HCT116 (cell line): ENCODE data around the gene ATAD1. TPM values are rescaled to one million over a fixed set of nuclear protein-coding genes. Genes with fewer than 3 reads are reported as not detected.

ENCODE experiments used
- ATAC-seq: fragments of 200-7000 bp; cut with Tn5 transposase; 2 replicates; pipeline ENCODE4 v1.9.1; 2020; ENCODE audit warnings: mild to moderate bottlenecking, moderate library complexity
- BruUV-seq: library from RNA; stranded (reverse); fragments of 400-500 nt; replicated peaks from 2 replicates; lab custom pipeline; 2021; lab: Mats Ljungman, UMichigan
- CTCF ChIA-PET: fragments of 300-600 bp; sonication (Branson Sonifier 250); formaldehyde crosslinking; loops from one replicate; lab custom pipeline; 2021; ENCODE audit warnings: antibody characterized with exemption; lab: Charles Lee
- POLR2A ChIA-PET: fragments of 300-600, 350-600 bp; sonication (Branson Sonifier 250); formaldehyde crosslinking; loops from one replicate; lab custom pipeline; 2021; ENCODE audit warnings: antibody characterized with exemption; lab: Charles Lee
- RAD21 ChIA-PET, 2 experiments: fragments of 300-600 bp; sonication (Branson Sonifier 250); formaldehyde crosslinking; loops; one replicate each; lab custom pipeline; 2023; ENCODE audit warnings: low total read pairs in 2 of 2; ENCODE audit not compliant: uncharacterized antibody in 2 of 2, unreplicated experiment in 2 of 2, low non-redundant PET in 1 of 2; lab: Charles Lee
- DNase-seq: peaks from one replicate; pipeline ENCODE4 v3.0.0-alpha.2; 2010; ENCODE audit warnings: low read depth, low spot score
- H2AFZ ChIP-seq: fragments of 200-600 bp; shearing (Covaris generic), sonication (generic); 2 replicates; pipeline ENCODE4 v1.6.1; 2017; ENCODE audit warnings: low read depth, mixed run types, mixed read lengths, antibody characterized with exemption, low read length; ENCODE audit not compliant: poor library complexity, severe bottlenecking
- H3K27ac ChIP-seq: 2 replicates; pipeline ENCODE4 v1.5.1; 2012; ENCODE audit warnings: low read depth, low read length
- H3K27me3 ChIP-seq: fragments of 200-600 bp; sonication (generic); 2 replicates; pipeline ENCODE4 v1.6.1; 2016; ENCODE audit warnings: mixed run types, low read length, mixed read lengths; ENCODE audit not compliant: insufficient read depth
- H3K36me3 ChIP-seq, 2 experiments: fragments of 200-500 bp in 1 of 2; fragments of 200-600 bp in 1 of 2; sonication (Bioruptor generic) in 1 of 2; sonication (generic) in 1 of 2; 2 replicates each; pipeline versions ENCODE4 v1.5.1 to v1.6.1; 2014 to 2016; ENCODE audit warnings: low read length in 2 of 2, inconsistent platforms in 1 of 2, mixed read lengths in 1 of 2, mixed run types in 1 of 2; ENCODE audit not compliant: insufficient read depth in 2 of 2, control insufficient read depth in 1 of 2
- H3K4me1 ChIP-seq, 2 experiments: fragments of 200-600 bp in 1 of 2; sonication (generic) in 1 of 2; 2 replicates each; pipeline versions ENCODE4 v1.5.1 to v1.6.1; 2012 to 2017; ENCODE audit warnings: low read length in 2 of 2, inconsistent platforms in 1 of 2, mild to moderate bottlenecking in 1 of 2, mixed read lengths in 1 of 2, mixed run types in 1 of 2, moderate library complexity in 1 of 2; ENCODE audit not compliant: insufficient read depth in 2 of 2, control insufficient read depth in 1 of 2
- H3K4me2 ChIP-seq: fragments of 200-600 bp; sonication (generic); 2 replicates; pipeline ENCODE4 v1.6.1; 2017; ENCODE audit warnings: mixed run types, low read length, mixed read lengths
- H3K4me3 ChIP-seq, 2 experiments: fragments of 200-600 bp in 1 of 2; sonication (generic) in 1 of 2; replicated peaks in 1 of 2; 2 replicates each; pipeline ENCODE4 v1.5.1; 2011 to 2016; ENCODE audit warnings: low read length in 2 of 2, control low read depth in 1 of 2, low read depth in 1 of 2, mild to moderate bottlenecking in 1 of 2, mixed read lengths in 1 of 2, mixed run types in 1 of 2
- H3K79me2 ChIP-seq: fragments of 200-600 bp; sonication (generic); 2 replicates; pipeline ENCODE4 v1.6.1; 2017; ENCODE audit warnings: mild to moderate bottlenecking, mixed run types, low read length, moderate library complexity, mixed read lengths; ENCODE audit not compliant: insufficient read depth
- H3K9ac ChIP-seq: fragments of 200-600 bp; sonication (generic); 2 replicates; pipeline ENCODE4 v1.6.1; 2016; ENCODE audit warnings: low read length, mixed read lengths
- H3K9me2 ChIP-seq: fragments of 200-600 bp; sonication (generic), shearing (Covaris generic); 2 replicates; pipeline ENCODE4 v1.6.1; 2017; ENCODE audit warnings: mixed run types, mild to moderate bottlenecking, moderate library complexity; ENCODE audit not compliant: insufficient read depth
- H3K9me3 ChIP-seq, 2 experiments: fragments of 200-500 bp in 1 of 2; fragments of 200-600 bp in 1 of 2; sonication (Bioruptor generic) in 1 of 2; sonication (generic) in 1 of 2; 2 replicates each; pipeline ENCODE4 v1.6.1; 2014 to 2017; ENCODE audit warnings: low read length in 2 of 2, mixed read lengths in 2 of 2, inconsistent platforms in 1 of 2, low read depth in 1 of 2, mild to moderate bottlenecking in 1 of 2, mixed run types in 1 of 2, moderate library complexity in 1 of 2; ENCODE audit not compliant: control insufficient read depth in 1 of 2, insufficient read depth in 1 of 2
- H4K20me1 ChIP-seq: fragments of 200-600 bp; sonication (generic), shearing (Covaris generic); 2 replicates; pipeline ENCODE4 v1.6.1; 2017; ENCODE audit warnings: mixed run types, mild to moderate bottlenecking, moderate library complexity; ENCODE audit not compliant: insufficient read depth
- CBX3 ChIP-seq: IDR thresholded peaks from 2 replicates; pipeline ENCODE4 v1.6.1; 2012; ENCODE audit warnings: low read depth
- CEBPB ChIP-seq: IDR thresholded peaks from 2 replicates; pipeline ENCODE4 v1.6.1; 2012; ENCODE audit warnings: low read depth
- EGR1 ChIP-seq: IDR thresholded peaks from 2 replicates; pipeline ENCODE4 v1.6.1; 2012; ENCODE audit warnings: low read depth
- EZH2 ChIP-seq: fragments of 200-600 bp; sonication (generic); IDR thresholded peaks from 2 replicates; pipeline ENCODE4 v1.6.1; 2017; ENCODE audit warnings: antibody characterized with exemption, mixed run types
- FOSL1 ChIP-seq: IDR thresholded peaks from 2 replicates; pipeline ENCODE4 v1.6.1; 2012; ENCODE audit warnings: low read depth
- JUND ChIP-seq: IDR thresholded peaks from 2 replicates; pipeline ENCODE4 v1.6.1; 2012
- POLR2A ChIP-seq: IDR thresholded peaks from 2 replicates; pipeline ENCODE4 v1.7.0; 2011; ENCODE audit warnings: borderline replicate concordance; ENCODE audit not compliant: insufficient read depth, insufficient read length; ENCODE audit errors: extremely low read depth
- SIN3A ChIP-seq: IDR thresholded peaks from 2 replicates; pipeline ENCODE4 v1.6.1; 2012; ENCODE audit warnings: low read depth
- SP1 ChIP-seq: IDR thresholded peaks from 2 replicates; pipeline ENCODE4 v1.6.1; 2012; ENCODE audit warnings: low read depth
- TCF7L2 ChIP-seq: IDR thresholded peaks from 2 replicates; pipeline ENCODE4 v1.7.0; 2011; ENCODE audit warnings: borderline replicate concordance, inconsistent platforms; ENCODE audit not compliant: insufficient read depth, insufficient read length; ENCODE audit errors: extremely low read depth
- YY1 ChIP-seq: IDR thresholded peaks from 2 replicates; pipeline ENCODE4 v1.6.1; 2011; ENCODE audit warnings: low read length, low read depth, moderate library complexity, mild to moderate bottlenecking; ENCODE audit not compliant: insufficient replicate concordance; ENCODE audit errors: extremely low read depth
- ZFX ChIP-seq: fragments of 450-650 bp; IDR thresholded peaks from 2 replicates; pipeline ENCODE4 v1.6.1; 2017
- intact Hi-C: fragments of 100-400 bp; cut with micrococcal nuclease; formaldehyde crosslinking; loops from 2 replicates; pipeline ENCODE4 v1.10.0; 2022
- total RNA-seq: library from RNA; stranded (reverse); gene quantifications from one replicate; pipeline ENCODE4 v1.2.1, GENCODE V29; 2021; ENCODE audit not compliant: unreplicated experiment
- TF ChIP-seq, protein P1 (sequence below): IDR thresholded peaks from 2 replicates; pipeline ENCODE4 v1.6.1; 2012
- TF ChIP-seq, protein P2 (sequence below): IDR thresholded peaks from 2 replicates; pipeline ENCODE4 v1.6.1; 2011; ENCODE audit warnings: mild to moderate bottlenecking, low read length, moderate library complexity; ENCODE audit not compliant: insufficient replicate concordance; ENCODE audit errors: extremely low read depth
- TF ChIP-seq, protein P3 (sequence below): IDR thresholded peaks from 2 replicates; pipeline ENCODE4 v1.6.1; 2012; ENCODE audit warnings: low read depth

Gene ATAD1
- total RNA-seq, 1 experiment from 2014 or later, result 66.4 TPM

DNA sequence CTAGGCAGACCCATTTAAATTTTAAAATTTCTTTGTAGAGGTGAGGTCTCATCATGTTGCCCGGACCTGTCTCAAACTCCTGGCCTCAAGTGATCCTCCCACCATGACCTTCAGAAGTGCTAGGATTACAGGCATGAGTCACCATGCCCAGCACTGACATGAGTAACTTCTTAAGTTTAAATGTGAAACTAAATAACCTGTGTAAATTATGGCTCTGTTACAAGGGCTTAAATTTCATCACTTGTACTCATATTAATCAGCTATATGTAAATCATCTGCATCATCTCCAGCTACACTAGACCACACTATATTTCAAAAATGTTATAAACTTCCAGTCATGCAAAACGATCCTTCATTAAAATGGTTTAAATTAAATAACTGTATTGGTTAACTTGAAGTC, 56.1 kb downstream of the ATAD1 start:
- Histone ChIP-seq H3K4me2 (peak overlapping the region; percentile 65), H3K79me2 (no peaks in the 10 kb centered on the region; the same call in 1 of the 2 replicates), H4K20me1 (0 out of 2 replicates have a peak, but pooled peaks cover 4% of the 10 kb centered on the region), H3K36me3 (peaks cover 2 to 10% of the 10 kb centered on the region in 2 experiments; a peak in 2 of 4 replicates), H3K4me3 (no peak overlapping the region), H3K9ac (0 out of 2 replicates have a peak overlapping the region, but pooled peaks have one; percentile 4), H3K9me2 (no peaks in the 10 kb centered on the region), H3K9me3 (no peaks in the 10 kb centered on the region), H3K4me1 (peaks cover 11 to 19% of the 10 kb centered on the region in 2 experiments), H2AFZ (no peak overlapping the region), H3K27ac (peak overlapping the region; percentile 13; the same call in 1 of the 2 replicates), H3K27me3 (no peaks in the 10 kb centered on the region)
- intact Hi-C loops, result no loop called here
- ChIA-PET POLR2A (no interaction called here), CTCF (interaction anchor here (1.2 kb wide), 1 partner anchor 12 kb away, joined by 4 read pairs; no protein-coding TSS in a partner anchor), RAD21 (no interaction called here)
- DNase-seq (peak; percentile 40), ATAC-seq (peak; percentile 84)
- TF ChIP-seq, protein P1, sequence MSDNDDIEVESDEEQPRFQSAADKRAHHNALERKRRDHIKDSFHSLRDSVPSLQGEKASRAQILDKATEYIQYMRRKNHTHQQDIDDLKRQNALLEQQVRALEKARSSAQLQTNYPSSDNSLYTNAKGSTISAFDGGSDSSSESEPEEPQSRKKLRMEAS, result 0 out of 2 replicates have a peak, but pooled peaks have one; percentile 17
- TF ChIP-seq SIN3A, result no peak
- no peak for TF ChIP-seq ZFX
- TF ChIP-seq TCF7L2, result peak; percentile 24
- peak; percentile 76 for TF ChIP-seq FOSL1
- 0 out of 2 replicates have a peak, but pooled peaks have one; percentile 16 for TF ChIP-seq CEBPB
- peak; percentile 75 for TF ChIP-seq JUND
- no TSS peak for BruUV-seq

DNA sequence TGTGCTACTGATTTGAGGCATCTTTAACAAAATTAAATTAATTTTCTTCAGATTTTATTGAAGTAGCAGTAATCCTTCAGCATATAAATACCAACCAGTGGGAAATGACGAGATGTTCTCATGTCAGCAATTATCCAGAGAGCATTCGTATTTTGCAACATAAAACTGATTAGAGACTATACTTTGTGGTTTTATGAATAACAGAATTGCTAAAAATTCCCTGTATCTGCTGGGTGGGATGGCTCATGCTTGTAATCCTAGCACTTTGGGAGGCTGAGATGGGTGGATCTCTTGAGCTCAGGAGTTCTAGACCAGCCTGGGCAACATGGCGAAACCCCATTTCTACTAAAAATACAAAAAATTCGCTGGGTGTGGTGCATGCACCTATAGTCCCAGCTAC, 56.9 kb downstream of the ATAD1 start:
- POLR2A ChIA-PET, result interaction anchor here (1.0 kb wide), 1 partner anchor 9 kb away, joined by 3 read pairs; no protein-coding TSS in a partner anchor
- DNase-seq, result no peak
- Histone ChIP-seq H3K36me3 (peaks cover 6 to 10% of the 10 kb centered on the region in 2 experiments; a peak in 3 of 4 replicates), H3K4me1 (peaks cover 11 to 19% of the 10 kb centered on the region in 2 experiments), H3K27ac (no peak overlapping the region), H2AFZ (no peak overlapping the region), H3K4me3 (no peak overlapping the region), H3K79me2 (no peaks in the 10 kb centered on the region; the same call in 1 of the 2 replicates), H4K20me1 (0 out of 2 replicates have a peak, but pooled peaks cover 4% of the 10 kb centered on the region), H3K9ac (no peak overlapping the region), H3K9me2 (no peaks in the 10 kb centered on the region), H3K4me2 (no peak overlapping the region), H3K27me3 (no peaks in the 10 kb centered on the region), H3K9me3 (no peaks in the 10 kb centered on the region)
- intact Hi-C loops, result no loop called here
- RAD21 ChIA-PET, result no interaction called here
- no peak for ATAC-seq
- no TSS peak for BruUV-seq
- CTCF ChIA-PET, result interaction anchor here (1.2 kb wide), 1 partner anchor 13 kb away, joined by 4 read pairs; no protein-coding TSS in a partner anchor
- no peak for TF ChIP-seq EZH2
- TF ChIP-seq ZFX, result no peak
- no peak for TF ChIP-seq CBX3
- TF ChIP-seq FOSL1, result no peak
- TF ChIP-seq, protein P2, sequence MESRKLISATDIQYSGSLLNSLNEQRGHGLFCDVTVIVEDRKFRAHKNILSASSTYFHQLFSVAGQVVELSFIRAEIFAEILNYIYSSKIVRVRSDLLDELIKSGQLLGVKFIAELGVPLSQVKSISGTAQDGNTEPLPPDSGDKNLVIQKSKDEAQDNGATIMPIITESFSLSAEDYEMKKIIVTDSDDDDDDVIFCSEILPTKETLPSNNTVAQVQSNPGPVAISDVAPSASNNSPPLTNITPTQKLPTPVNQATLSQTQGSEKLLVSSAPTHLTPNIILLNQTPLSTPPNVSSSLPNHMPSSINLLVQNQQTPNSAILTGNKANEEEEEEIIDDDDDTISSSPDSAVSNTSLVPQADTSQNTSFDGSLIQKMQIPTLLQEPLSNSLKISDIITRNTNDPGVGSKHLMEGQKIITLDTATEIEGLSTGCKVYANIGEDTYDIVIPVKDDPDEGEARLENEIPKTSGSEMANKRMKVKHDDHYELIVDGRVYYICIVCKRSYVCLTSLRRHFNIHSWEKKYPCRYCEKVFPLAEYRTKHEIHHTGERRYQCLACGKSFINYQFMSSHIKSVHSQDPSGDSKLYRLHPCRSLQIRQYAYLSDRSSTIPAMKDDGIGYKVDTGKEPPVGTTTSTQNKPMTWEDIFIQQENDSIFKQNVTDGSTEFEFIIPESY, result no peak
- TF ChIP-seq SP1, result no peak
- TF ChIP-seq CEBPB, result no peak
- TF ChIP-seq YY1, result no peak
- TF ChIP-seq, protein P3, sequence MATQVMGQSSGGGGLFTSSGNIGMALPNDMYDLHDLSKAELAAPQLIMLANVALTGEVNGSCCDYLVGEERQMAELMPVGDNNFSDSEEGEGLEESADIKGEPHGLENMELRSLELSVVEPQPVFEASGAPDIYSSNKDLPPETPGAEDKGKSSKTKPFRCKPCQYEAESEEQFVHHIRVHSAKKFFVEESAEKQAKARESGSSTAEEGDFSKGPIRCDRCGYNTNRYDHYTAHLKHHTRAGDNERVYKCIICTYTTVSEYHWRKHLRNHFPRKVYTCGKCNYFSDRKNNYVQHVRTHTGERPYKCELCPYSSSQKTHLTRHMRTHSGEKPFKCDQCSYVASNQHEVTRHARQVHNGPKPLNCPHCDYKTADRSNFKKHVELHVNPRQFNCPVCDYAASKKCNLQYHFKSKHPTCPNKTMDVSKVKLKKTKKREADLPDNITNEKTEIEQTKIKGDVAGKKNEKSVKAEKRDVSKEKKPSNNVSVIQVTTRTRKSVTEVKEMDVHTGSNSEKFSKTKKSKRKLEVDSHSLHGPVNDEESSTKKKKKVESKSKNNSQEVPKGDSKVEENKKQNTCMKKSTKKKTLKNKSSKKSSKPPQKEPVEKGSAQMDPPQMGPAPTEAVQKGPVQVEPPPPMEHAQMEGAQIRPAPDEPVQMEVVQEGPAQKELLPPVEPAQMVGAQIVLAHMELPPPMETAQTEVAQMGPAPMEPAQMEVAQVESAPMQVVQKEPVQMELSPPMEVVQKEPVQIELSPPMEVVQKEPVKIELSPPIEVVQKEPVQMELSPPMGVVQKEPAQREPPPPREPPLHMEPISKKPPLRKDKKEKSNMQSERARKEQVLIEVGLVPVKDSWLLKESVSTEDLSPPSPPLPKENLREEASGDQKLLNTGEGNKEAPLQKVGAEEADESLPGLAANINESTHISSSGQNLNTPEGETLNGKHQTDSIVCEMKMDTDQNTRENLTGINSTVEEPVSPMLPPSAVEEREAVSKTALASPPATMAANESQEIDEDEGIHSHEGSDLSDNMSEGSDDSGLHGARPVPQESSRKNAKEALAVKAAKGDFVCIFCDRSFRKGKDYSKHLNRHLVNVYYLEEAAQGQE, result no peak
- no peak for TF ChIP-seq JUND
- TF ChIP-seq EGR1, result no peak
- TF ChIP-seq POLR2A, result no peak
